ENCODE data around the gene NRXN3. TPM values are rescaled to one million over a fixed set of nuclear protein-coding genes. Genes with fewer than 3 reads are reported as not detected.
"Not testable (repeated sequence)": the region's sequence is repeated elsewhere in the genome, so short reads cannot be mapped to it uniquely, and the experiment has no call there.

The NRXN3 gene
- total RNA-seq, 1 donor = 2.5 TPM

- no peak overlapping the region for H3K4me3 ChIP-seq (ENCODE audit: insufficient read depth, low read length)
- H4K20me1 ChIP-seq (ENCODE audit: insufficient read depth, low read length) = no peaks in the 10 kb centered on the region
- H3K9me3 ChIP-seq (ENCODE audit: low read depth, low read length) = peaks cover 3% of the 10 kb centered on the region
- H3K79me2 ChIP-seq (ENCODE audit: insufficient read depth, low read length) = no peaks in the 10 kb centered on the region
- TF ChIP-seq, protein P1, sequence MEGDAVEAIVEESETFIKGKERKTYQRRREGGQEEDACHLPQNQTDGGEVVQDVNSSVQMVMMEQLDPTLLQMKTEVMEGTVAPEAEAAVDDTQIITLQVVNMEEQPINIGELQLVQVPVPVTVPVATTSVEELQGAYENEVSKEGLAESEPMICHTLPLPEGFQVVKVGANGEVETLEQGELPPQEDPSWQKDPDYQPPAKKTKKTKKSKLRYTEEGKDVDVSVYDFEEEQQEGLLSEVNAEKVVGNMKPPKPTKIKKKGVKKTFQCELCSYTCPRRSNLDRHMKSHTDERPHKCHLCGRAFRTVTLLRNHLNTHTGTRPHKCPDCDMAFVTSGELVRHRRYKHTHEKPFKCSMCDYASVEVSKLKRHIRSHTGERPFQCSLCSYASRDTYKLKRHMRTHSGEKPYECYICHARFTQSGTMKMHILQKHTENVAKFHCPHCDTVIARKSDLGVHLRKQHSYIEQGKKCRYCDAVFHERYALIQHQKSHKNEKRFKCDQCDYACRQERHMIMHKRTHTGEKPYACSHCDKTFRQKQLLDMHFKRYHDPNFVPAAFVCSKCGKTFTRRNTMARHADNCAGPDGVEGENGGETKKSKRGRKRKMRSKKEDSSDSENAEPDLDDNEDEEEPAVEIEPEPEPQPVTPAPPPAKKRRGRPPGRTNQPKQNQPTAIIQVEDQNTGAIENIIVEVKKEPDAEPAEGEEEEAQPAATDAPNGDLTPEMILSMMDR (IDR thresholded peaks at IDR 0.05; ENCODE audit: extremely low read depth, low read depth, low read length) = no peak
- H3K27ac ChIP-seq (ENCODE audit: low read depth, low read length) = no peak overlapping the region
- no peaks in the 10 kb centered on the region for H3K27me3 ChIP-seq (ENCODE audit: insufficient read depth, low read length)
- DNase-seq (ENCODE audit: insufficient read length, low spot score, missing footprints) = no peak
- H2AFZ ChIP-seq (ENCODE audit: low read length) = no peak overlapping the region
- no peak overlapping the region for H3K4me2 ChIP-seq (ENCODE audit: insufficient read depth, low read length)
- no peaks in the 10 kb centered on the region for H3K36me3 ChIP-seq (ENCODE audit: insufficient read depth, low read length)
- H3K4me1 ChIP-seq (ENCODE audit: insufficient read depth, low read length) = no peaks in the 10 kb centered on the region
Observed at GRCh38 chr14:78535041-78535440, 364.9 kb downstream of the NRXN3 start.

DNA sequence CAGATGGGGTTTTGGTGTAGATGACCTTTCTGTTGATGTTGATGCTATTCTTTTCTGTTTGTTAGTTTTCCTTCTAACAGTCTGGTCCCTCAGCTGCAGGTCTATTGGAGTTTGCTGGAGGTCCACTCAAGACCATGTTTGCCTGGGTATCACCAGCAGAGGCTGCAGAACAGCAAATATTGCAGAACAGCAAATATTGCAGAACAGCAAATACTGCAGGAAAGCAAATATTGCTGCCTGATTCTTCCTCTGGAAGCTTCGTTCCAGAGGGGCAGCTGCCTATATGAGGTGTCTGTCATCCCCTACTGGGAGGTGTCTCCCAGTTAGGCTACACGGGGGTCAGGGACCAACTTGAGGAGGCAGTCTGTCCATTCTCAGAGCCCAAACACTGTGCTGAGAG, 371.6 kb downstream of the NRXN3 start:
- not testable (repeated sequence) for H3K9me3 ChIP-seq (ENCODE audit: low read depth, low read length)

GRCh38 chr14:78543433-78543832, 373.3 kb downstream of the NRXN3 start:
- Histone ChIP-seq H3K4me2 (ENCODE audit: insufficient read depth, low read length) (no peak overlapping the region), H3K27ac (ENCODE audit: low read depth, low read length) (no peak overlapping the region), H3K36me3 (ENCODE audit: insufficient read depth, low read length) (no peaks in the 10 kb centered on the region), H3K4me1 (ENCODE audit: insufficient read depth, low read length) (no peaks in the 10 kb centered on the region), H3K4me3 (ENCODE audit: insufficient read depth, low read length) (no peak overlapping the region), H3K9me3 (ENCODE audit: low read depth, low read length) (no peaks in the 10 kb centered on the region), H3K27me3 (ENCODE audit: insufficient read depth, low read length) (no peaks in the 10 kb centered on the region), H4K20me1 (ENCODE audit: insufficient read depth, low read length) (no peaks in the 10 kb centered on the region), H3K79me2 (ENCODE audit: insufficient read depth, low read length) (no peaks in the 10 kb centered on the region), H2AFZ (ENCODE audit: low read length) (no peak overlapping the region)
- TF ChIP-seq, protein P1 (IDR thresholded peaks at IDR 0.05; ENCODE audit: extremely low read depth, low read depth, low read length) = no peak
- DNase-seq (ENCODE audit: insufficient read length, low spot score, missing footprints) = no peak

More for the DNA sequence above, 371.6 kb downstream of the NRXN3 start:
- H3K27ac ChIP-seq (ENCODE audit: low read depth, low read length); H3K27me3 ChIP-seq (ENCODE audit: insufficient read depth, low read length); H4K20me1 ChIP-seq (ENCODE audit: insufficient read depth, low read length); H3K4me3 ChIP-seq (ENCODE audit: insufficient read depth, low read length); H3K79me2 ChIP-seq (ENCODE audit: insufficient read depth, low read length); H3K36me3 ChIP-seq (ENCODE audit: insufficient read depth, low read length); DNase-seq (ENCODE audit: insufficient read length, low spot score, missing footprints); H2AFZ ChIP-seq (ENCODE audit: low read length); H3K4me2 ChIP-seq (ENCODE audit: insufficient read depth, low read length); H3K4me1 ChIP-seq (ENCODE audit: insufficient read depth, low read length): not testable (repeated sequence)

DNA sequence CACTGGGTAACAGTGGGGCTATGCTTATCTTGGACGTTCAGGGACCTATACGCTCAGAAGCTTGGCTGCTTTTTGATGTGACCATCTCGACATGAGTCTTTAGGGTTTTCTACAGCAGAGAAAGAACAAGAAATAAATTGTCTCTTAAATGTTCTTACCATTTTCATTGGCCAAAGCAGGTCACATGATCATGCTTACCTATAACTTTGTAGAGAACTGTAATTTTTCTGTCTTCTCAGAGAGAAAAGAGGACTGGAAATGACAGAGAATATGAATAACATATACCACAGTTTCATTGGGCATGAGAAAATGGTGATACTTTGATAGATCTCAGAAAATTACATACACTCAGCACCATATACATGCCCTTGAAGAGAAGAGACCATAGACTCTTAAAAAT, 390.9 kb downstream of the NRXN3 start:
- H3K27me3 ChIP-seq (ENCODE audit: insufficient read depth, low read length) = no peaks in the 10 kb centered on the region
- no peak for DNase-seq (ENCODE audit: insufficient read length, low spot score, missing footprints)

More for the DNA sequence above, 390.9 kb downstream of the NRXN3 start:
- Histone ChIP-seq H3K4me2 (ENCODE audit: insufficient read depth, low read length) (no peak overlapping the region), H3K4me1 (ENCODE audit: insufficient read depth, low read length) (no peaks in the 10 kb centered on the region), H3K4me3 (ENCODE audit: insufficient read depth, low read length) (no peak overlapping the region), H2AFZ (ENCODE audit: low read length) (no peak overlapping the region), H3K9me3 (ENCODE audit: low read depth, low read length) (no peaks in the 10 kb centered on the region), H3K27ac (ENCODE audit: low read depth, low read length) (no peak overlapping the region), H3K36me3 (ENCODE audit: insufficient read depth, low read length) (no peaks in the 10 kb centered on the region), H3K79me2 (ENCODE audit: insufficient read depth, low read length) (no peaks in the 10 kb centered on the region), H4K20me1 (ENCODE audit: insufficient read depth, low read length) (no peaks in the 10 kb centered on the region)
- TF ChIP-seq, protein P1 (IDR thresholded peaks at IDR 0.05; ENCODE audit: extremely low read depth, low read depth, low read length) = no peak

Measured in osteoblast (primary cell).